Hepatocyte (in vitro differentiated cells): ENCODE results near the gene MMP20.

Experiments used
- EZH2 ChIP-seq: fragments of 200-600 bp; sonication (generic); IDR thresholded peaks from 2 replicates; pipeline ENCODE4 v1.6.1; 2016; ENCODE audit warnings: antibody characterized with exemption, mild to moderate bottlenecking, borderline replicate concordance
- EZH2phosphoT487 ChIP-seq: fragments of 200-600 bp; sonication (generic); IDR thresholded peaks from one replicate; pipeline ENCODE4 v1.6.1; 2018; ENCODE audit warnings: antibody characterized with exemption, mild to moderate bottlenecking, low read depth, moderate library complexity; ENCODE audit not compliant: unreplicated experiment, severe bottlenecking
- TF ChIP-seq, protein P1 (sequence below): fragments of 200-600 bp; sonication (generic); IDR thresholded peaks from 2 replicates; pipeline ENCODE4 v1.5.1; 2016; ENCODE audit warnings: antibody characterized with exemption, mild to moderate bottlenecking; ENCODE audit not compliant: poor library complexity

DNA sequence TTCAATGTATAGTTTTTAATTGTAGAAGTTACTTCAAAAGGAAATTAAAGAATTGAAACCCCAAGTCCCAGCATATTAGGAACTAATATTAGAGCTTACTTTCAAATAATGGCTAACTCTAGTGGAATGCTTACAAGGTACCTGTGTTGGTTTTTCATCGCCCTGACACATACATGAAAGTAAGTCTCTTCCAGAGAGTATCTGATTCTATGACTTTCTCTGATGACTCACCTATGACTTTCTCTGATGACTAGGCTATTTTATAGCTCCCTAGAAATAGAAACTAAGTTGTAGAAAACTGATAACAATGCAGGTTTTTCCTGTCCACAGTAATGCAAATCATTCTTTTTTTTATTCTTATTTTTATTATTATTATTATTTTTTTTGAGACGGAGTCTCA is 61.0 kb downstream of the MMP20 start:
- TF ChIP-seq, protein P1, sequence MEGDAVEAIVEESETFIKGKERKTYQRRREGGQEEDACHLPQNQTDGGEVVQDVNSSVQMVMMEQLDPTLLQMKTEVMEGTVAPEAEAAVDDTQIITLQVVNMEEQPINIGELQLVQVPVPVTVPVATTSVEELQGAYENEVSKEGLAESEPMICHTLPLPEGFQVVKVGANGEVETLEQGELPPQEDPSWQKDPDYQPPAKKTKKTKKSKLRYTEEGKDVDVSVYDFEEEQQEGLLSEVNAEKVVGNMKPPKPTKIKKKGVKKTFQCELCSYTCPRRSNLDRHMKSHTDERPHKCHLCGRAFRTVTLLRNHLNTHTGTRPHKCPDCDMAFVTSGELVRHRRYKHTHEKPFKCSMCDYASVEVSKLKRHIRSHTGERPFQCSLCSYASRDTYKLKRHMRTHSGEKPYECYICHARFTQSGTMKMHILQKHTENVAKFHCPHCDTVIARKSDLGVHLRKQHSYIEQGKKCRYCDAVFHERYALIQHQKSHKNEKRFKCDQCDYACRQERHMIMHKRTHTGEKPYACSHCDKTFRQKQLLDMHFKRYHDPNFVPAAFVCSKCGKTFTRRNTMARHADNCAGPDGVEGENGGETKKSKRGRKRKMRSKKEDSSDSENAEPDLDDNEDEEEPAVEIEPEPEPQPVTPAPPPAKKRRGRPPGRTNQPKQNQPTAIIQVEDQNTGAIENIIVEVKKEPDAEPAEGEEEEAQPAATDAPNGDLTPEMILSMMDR, result no peak
- TF ChIP-seq EZH2 (no peak), EZH2phosphoT487 (peak; percentile 77)
